IMR-90 (cell line): ENCODE data around the gene NOS2.

Source experiments
- CEBPB ChIP-seq: IDR thresholded peaks from 2 replicates; pipeline ENCODE4 v1.6.1; 2012; ENCODE audit warnings: low read depth, low read length, improper control_type of control experiment
- FOS ChIP-seq: fragments of 150-350 bp; IDR thresholded peaks from 2 replicates; pipeline ENCODE4 v1.6.1; 2016; ENCODE audit warnings: low read depth, low read length
- MAFK ChIP-seq: IDR thresholded peaks from 2 replicates; pipeline ENCODE4 v1.6.1; 2012; ENCODE audit warnings: low read depth, low read length, improper control_type of control experiment
- MXI1 ChIP-seq: IDR thresholded peaks from 2 replicates; pipeline ENCODE4 v1.6.1; 2012; ENCODE audit warnings: low read depth, mild to moderate bottlenecking, low read length, moderate library complexity, borderline replicate concordance
- POLR2A ChIP-seq: IDR thresholded peaks from 2 replicates; pipeline ENCODE4 v1.6.1; 2012; ENCODE audit warnings: mild to moderate bottlenecking, low read depth, low read length
- RAD21 ChIP-seq: IDR thresholded peaks from 2 replicates; pipeline ENCODE4 v1.6.1; 2012; ENCODE audit warnings: low read length, improper control_type of control experiment
- RCOR1 ChIP-seq: IDR thresholded peaks from 2 replicates; pipeline ENCODE4 v1.6.1; 2012; ENCODE audit warnings: mild to moderate bottlenecking, low read length, improper control_type of control experiment; ENCODE audit not compliant: insufficient replicate concordance
- RFX5 ChIP-seq: IDR thresholded peaks from 2 replicates; pipeline ENCODE4 v1.8.0; 2012; ENCODE audit warnings: low read depth, mild to moderate bottlenecking, low read length, moderate library complexity
- SMC3 ChIP-seq: fragments of 150-350 bp; IDR thresholded peaks from 2 replicates; pipeline ENCODE4 v1.6.1; 2016; ENCODE audit warnings: low read depth, mild to moderate bottlenecking, antibody characterized with exemption, low read length, moderate library complexity
- TF ChIP-seq, protein P1 (sequence below): conservative IDR thresholded peaks from 2 replicates; pipeline ENCODE4 v1.5.1; 2012; ENCODE audit warnings: mild to moderate bottlenecking, low read depth, low read length, improper control_type of control experiment
- TF ChIP-seq, protein P2 (sequence below): fragments of 150-350 bp; IDR thresholded peaks from 2 replicates; pipeline ENCODE4 v1.6.1; 2017; ENCODE audit warnings: mild to moderate bottlenecking, antibody characterized with exemption, low read length, low read depth
- TF ChIP-seq, protein P3 (sequence below): fragments of 150-350 bp; IDR thresholded peaks from 2 replicates; pipeline ENCODE4 v1.6.1; 2016; ENCODE audit warnings: low read depth, mild to moderate bottlenecking, low read length, moderate library complexity, borderline replicate concordance

- TF ChIP-seq, protein P1, sequence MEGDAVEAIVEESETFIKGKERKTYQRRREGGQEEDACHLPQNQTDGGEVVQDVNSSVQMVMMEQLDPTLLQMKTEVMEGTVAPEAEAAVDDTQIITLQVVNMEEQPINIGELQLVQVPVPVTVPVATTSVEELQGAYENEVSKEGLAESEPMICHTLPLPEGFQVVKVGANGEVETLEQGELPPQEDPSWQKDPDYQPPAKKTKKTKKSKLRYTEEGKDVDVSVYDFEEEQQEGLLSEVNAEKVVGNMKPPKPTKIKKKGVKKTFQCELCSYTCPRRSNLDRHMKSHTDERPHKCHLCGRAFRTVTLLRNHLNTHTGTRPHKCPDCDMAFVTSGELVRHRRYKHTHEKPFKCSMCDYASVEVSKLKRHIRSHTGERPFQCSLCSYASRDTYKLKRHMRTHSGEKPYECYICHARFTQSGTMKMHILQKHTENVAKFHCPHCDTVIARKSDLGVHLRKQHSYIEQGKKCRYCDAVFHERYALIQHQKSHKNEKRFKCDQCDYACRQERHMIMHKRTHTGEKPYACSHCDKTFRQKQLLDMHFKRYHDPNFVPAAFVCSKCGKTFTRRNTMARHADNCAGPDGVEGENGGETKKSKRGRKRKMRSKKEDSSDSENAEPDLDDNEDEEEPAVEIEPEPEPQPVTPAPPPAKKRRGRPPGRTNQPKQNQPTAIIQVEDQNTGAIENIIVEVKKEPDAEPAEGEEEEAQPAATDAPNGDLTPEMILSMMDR, result no peak
- TF ChIP-seq CEBPB, result no peak
- TF ChIP-seq MXI1, result no peak
- TF ChIP-seq, protein P2, sequence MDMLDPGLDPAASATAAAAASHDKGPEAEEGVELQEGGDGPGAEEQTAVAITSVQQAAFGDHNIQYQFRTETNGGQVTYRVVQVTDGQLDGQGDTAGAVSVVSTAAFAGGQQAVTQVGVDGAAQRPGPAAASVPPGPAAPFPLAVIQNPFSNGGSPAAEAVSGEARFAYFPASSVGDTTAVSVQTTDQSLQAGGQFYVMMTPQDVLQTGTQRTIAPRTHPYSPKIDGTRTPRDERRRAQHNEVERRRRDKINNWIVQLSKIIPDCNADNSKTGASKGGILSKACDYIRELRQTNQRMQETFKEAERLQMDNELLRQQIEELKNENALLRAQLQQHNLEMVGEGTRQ, result no peak
- no peak for TF ChIP-seq RAD21
- no peak for TF ChIP-seq POLR2A
- no peak for TF ChIP-seq RCOR1
- TF ChIP-seq RFX5, result no peak
- TF ChIP-seq, protein P3, sequence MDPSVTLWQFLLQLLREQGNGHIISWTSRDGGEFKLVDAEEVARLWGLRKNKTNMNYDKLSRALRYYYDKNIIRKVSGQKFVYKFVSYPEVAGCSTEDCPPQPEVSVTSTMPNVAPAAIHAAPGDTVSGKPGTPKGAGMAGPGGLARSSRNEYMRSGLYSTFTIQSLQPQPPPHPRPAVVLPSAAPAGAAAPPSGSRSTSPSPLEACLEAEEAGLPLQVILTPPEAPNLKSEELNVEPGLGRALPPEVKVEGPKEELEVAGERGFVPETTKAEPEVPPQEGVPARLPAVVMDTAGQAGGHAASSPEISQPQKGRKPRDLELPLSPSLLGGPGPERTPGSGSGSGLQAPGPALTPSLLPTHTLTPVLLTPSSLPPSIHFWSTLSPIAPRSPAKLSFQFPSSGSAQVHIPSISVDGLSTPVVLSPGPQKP, result no peak
- peak; percentile 81 for TF ChIP-seq MAFK
- no peak for TF ChIP-seq SMC3
- no peak for TF ChIP-seq FOS
Observed at GRCh38 chr17:27821318-27821717, 21.0 kb upstream of the NOS2 start.
